IPS DF 4.7 (cell line): ENCODE measurements around the gene PIBF1.
A peak's percentile ranks its signal among the peaks of the same experiment; 100 is the strongest.
"Not testable (repeated sequence)": the region's sequence is repeated elsewhere in the genome, so short reads cannot be mapped to it uniquely, and the experiment has no call there.

ENCODE experiments used
- DNase-seq: peaks from one replicate; pipeline ENCODE4 v3.0.0-alpha.2; 2013; ENCODE audit warnings: low spot score; ENCODE audit errors: extremely low read depth

The PIBF1 gene

DNA sequence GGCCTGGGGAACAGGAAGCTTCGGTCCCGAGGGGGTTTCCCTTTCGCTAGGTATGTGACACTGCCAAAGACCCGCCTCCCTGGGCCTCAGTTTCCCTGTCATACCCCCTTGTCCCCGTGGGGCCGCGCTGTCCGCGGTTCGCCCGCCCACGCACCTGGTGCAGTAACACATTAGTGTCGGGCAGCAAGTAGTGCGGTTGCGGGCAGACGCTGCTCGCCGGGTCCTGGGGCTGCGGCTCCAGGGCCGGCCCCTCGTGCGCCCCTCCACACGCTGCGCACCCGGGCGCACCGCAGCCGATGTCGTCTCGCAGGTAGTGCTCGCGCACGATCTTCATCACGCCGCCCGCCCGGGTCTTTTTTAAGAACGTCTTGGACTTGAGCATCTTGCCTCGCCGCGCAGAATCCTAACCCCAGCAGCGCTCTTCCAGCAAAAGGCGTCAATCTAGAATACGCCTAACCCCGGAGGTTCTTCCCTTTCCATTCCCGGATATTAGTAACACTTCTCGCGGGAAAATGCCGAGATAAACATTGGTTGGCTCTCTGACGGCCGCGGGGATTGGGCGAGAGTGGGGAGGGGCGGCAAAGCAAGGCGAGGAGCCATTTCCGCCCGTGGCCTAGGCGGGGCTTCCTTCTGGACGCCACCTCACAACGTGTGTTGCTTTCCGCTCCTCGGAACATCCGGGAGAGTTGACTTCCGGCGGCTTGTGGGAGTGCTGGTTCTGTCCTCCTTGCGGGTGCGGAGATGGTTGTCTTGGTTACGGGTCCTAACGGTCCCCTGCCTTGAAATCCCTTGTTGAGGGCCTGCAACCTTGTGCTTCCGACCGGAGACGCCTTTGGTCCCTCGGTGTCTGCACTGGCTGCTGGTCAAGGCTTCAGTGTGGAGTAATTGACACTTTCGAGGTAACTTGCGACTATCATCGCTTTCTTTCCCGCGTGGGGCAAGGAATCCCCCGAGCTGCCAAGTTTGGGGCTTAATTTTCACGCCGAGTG is at the start of gene PIBF1, which contains the start of gene DIS3:
Gene PIBF1 (plus strand): TSS at position 683 of the 989 bp plus-strand sequence. CDS start 1,337 bp downstream, outside the sequence.
Gene DIS3 (minus strand): TSS at position 450 of the 989 bp plus-strand sequence. CDS start 68 bp downstream, at position 382.
- peak; percentile 91 for DNase-seq

GRCh38 chr13:72737033-72737432 is 44.9 kb upstream of the PIBF1 start:
- DNase-seq, result no peak

DNA sequence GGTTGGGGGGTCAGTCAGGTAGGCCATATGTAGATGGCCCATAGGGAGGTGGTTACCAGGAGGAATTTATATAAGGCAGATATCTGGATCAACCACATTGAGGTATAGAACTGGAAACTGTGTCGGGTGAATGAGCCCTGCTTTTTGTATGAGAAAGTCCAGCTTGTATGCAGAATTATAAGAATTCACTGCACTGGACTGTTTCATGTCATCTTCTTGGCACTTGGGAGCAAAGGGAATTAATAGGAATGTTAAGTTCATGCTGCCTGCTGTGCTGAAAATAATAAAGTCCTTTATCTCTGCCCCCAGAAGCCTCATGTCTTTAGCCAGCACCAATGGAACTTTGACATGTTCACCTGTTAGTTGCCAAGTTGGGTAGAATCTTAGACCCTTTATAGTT is 41.9 kb upstream of the PIBF1 start:
- no peak for DNase-seq

GRCh38 chr13:72745260-72745659 is 36.7 kb upstream of the PIBF1 start:
- no peak for DNase-seq

- DNase-seq, result no peak
Observed at GRCh38 chr13:72751220-72751619, 30.7 kb upstream of the PIBF1 start.

GRCh38 chr13:72754111-72754510 is 27.8 kb upstream of the PIBF1 start:
- no peak for DNase-seq

- DNase-seq, result no peak
Observed at GRCh38 chr13:72757792-72758535, 24.0 kb upstream of the PIBF1 start.

- no peak for DNase-seq
Observed at GRCh38 chr13:72760189-72760588, 21.7 kb upstream of the PIBF1 start.

DNA sequence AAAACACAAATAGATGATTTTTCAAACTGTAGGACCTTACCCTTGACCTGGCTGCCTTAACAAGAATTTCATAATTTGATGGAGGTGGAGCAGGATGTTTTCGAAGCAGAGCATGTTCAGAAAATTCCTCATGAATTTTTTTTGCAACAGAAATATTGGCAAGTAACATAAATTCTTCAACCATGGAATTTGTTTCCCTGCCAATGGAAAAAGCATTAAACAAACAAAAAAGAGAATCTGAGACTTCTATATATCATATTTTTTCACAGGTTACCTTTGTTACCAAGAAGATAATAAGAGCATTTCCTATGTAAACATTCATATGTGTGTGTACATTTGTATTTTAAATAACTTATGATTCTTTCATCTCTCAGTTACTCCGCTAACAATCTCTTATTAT is 18.5 kb upstream of the PIBF1 start:
- DNase-seq, result no peak

DNA sequence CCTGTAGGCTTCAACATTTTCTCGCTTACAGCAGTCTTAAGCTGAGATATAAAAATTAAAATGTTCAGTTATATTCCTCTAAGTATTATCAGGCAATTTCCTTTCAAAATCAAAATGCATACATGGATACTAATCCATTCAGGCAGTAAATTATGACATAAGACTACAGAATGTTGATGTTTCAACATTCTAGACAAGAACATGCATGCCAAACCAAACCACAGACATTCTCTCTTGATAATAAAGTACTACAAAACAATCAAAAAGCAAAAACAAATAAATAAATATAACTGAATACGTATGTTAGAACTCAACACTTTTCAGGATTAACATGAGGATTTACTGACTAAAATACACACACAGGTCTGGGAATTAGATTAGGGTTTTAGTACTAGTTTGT is 7.9 kb upstream of the PIBF1 start:
- no peak for DNase-seq

GRCh38 chr13:72782717-72783116 is 784 bp downstream of the PIBF1 start:
- DNase-seq, result no peak

DNA sequence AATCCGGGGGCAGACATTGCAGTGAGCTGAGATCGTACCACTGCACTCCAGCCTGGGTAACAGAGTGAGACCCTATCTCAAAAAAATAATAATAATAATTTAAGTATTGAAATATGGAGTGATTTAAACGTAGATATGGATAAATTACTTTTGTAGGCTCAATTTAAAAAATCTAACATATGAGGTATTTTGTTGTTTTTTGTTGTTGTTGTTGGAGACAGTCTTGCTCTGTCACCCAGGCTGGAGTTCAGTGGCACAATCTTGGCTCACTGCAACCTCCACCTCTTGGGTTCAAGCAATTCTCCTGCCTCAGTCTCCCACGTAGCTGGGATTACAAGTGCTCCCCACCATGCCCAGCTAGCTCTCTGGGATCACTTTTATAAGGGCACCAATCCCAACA is 2.7 kb downstream of the PIBF1 start:
- not testable (repeated sequence) for DNase-seq

- no peak for DNase-seq
Observed at GRCh38 chr13:72788831-72789230, 6.9 kb downstream of the PIBF1 start.

- DNase-seq, result no peak
Observed at GRCh38 chr13:72792640-72793039, 10.7 kb downstream of the PIBF1 start.

DNA sequence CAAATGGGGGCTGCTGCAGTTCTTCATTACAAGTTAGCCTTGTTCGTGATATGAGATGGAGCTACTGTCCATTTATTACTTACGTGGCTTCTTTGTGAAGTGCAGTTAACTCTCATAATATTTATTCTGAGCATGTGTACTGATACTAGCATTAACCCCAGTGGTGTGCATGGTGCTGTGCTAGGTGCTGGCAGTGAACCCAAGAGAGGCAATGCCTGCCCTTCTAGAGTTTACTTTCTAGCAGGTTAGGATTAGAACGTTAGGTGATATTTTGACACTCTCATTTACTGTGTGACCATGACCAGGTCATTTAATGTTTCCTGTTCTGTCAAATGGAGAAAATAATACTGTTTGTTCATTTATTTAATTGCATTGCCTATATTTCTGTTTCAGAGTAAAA is 16.9 kb downstream of the PIBF1 start:
- no peak for DNase-seq

GRCh38 chr13:72804301-72804700 is 22.4 kb downstream of the PIBF1 start:
- DNase-seq, result no peak

DNA sequence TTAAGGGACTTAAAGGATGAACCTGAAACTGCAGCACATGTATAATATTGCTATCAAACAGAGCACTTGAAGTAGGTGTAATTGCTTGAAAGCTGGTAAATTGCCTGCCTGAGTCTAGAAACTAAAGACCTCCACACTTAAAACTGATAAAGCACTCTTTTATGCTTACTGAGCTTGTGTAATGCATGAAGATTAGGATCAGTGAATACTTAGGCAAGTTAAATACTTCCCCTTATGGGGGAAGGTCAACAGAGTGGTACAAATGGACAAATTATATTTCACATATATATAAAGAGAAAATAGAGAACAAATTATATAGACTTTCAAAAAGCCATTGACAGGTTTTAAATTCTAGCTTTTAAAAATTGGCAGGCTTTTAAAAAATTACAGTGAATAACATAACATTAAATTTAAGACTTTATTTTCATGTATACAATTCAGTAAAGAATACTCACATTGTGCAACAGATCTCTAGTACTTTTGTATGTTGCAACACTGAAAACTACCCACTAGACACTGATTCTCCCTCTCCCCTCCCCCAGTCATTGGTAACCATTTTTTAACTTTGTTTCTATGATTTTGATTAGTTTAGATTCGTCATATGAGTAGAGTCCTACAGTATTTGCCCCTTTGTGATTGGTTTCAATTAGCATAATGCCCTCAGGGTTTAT is 23.9 kb downstream of the PIBF1 start:
- no peak for DNase-seq

DNA sequence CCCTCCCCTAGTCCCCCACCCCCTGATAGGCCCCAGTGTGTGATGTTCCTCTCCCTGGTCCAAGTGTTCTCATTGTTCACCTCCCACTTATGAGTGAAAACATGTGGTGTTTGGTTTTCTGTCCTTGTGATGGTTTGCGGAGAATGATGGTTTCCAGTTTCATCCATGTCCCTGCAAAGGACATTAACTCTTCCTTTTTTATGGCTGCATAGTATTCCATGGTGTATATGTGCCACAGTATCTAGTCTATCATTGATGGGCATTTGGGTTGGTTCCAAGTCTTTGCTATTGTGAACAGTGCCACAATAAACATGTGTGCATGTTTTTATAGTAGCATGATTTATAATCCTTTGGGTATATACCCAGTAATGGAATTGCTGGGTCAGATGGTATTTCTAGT is 24.6 kb downstream of the PIBF1 start:
- not testable (repeated sequence) for DNase-seq

DNA sequence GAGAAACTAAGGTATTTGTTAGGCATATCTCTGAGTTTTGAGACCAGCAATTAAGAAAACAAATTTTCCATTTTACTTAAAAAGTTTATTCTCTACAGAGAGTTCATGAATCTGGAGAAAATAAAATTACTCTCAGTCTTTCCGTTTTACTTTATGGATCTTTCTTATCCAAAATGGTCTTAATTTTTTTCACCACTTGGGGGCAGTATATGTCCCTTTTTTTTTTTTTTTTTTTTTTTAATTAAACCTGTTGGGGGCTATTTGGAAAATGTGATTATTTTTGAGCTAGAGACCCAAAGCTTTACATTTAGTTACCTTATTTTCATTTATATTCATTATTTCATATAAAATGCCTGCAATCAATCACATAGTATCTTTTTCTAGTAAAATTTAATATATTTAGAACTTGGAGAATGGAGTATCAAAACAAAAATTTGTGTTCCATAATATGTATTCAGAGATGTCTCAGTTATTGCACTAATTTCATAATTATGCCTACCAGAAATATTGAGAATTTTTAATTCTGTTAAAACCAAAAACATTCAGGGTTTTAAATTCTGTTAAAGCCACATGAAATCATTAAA is 27.1 kb downstream of the PIBF1 start:
- no peak for DNase-seq

- no peak for DNase-seq
Observed at GRCh38 chr13:72820156-72820897, 38.4 kb downstream of the PIBF1 start.

DNA sequence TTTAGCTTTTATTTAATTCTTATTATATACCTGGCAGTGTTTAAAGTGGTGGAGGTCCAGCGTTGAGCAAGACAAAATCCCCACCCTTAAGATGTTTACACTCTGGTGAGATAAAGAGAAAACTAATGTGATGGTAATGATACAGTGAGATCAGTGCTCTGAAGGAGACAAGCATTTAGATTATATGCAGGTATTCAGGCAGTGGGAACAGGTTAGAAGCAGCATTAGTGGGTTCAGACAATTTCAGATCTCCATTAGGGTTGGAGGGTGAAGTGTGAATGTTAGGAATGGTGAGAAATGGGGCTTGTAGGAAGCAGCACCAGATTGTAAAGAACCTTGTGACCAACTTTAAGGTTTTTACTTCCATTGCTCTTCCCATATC is 39.0 kb downstream of the PIBF1 start:
- DNase-seq, result no peak
